T-helper 9 cell (primary cell): ENCODE data around the gene CEP72.

Experiments
- DNase-seq: peaks from one replicate; pipeline ENCODE4 v3.0.0-alpha.2; 2020

The CEP72 gene

GRCh38 chr5:661891-662750 is 50.0 kb downstream of the CEP72 start:
- DNase-seq, result no peak

GRCh38 chr5:662751-663435 is 50.8 kb downstream of the CEP72 start:
- no peak for DNase-seq

DNA sequence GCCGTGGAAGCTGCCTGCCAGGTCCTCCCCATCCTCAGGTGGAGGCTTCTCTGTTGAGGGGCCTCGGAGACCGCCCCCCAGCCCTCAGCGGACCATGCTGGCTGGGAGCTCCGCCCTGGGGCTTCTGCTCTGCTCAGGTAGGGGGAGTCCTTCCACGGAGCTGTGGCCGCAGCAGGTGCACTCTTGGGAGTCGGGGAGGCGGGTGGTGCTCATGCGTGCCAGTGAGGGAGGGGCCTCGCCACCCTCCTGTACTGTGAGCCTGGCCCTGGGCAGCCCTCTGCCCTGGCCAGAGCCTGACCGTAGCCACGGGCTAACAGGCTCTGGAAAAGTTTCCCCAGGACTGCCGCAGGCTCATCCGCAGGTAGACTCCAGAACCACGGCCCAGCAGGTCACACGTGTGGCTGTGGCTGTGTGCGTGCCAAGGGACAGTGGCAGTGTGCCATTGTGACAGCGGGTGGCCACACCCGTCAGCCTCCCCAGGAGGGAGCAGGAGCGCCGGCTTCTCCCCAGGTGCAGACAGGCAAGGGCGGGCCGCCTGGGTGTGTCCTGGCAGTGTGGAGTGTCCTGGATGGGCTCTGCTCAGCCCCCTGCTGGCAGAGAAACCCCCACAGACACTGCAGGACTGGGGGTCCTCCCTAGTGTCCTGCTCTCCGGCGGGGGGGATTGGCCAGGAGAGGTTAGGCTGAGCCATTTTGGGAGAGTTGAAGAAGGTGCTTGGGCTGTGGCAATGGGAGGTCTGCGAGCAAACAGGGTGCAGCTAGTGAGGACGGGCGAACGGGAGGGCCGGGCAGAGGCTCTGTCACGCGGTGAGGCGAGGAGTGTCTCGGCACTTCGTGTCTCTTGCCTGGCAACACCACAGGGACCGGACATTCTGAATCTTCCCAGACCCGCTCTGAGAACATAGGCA is 51.5 kb downstream of the CEP72 start:
- no peak for DNase-seq

DNA sequence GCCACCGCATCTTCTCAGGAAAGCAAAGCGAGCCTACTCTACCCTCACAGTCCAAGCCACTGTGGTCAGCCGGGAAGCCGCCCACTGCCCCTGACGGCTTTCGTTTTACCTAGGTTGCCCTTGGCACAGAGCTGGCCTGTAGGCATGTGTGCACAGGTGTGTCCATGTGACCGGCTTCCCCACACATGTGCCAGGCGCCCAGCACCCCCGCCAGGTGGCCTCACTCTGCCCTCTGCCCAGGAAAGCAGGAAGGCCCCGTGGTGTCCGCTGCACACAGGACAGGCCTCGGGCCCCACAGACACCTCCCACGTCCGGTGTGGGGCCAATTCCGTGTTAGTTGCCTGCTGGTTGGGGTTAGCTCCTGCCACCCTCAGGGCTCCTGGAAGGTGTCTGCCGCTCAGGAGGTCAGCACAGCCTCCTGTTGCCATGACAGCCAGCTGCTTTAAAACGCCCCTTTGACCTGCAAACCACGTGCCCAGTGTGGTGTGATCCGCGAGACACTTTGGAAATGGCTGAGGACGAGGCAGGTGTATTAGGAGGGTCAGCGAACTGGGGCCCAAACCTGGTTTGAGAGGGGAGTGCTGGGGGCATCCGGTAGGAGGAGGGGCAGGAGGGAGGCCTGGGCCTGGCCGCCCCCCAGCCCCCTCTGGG is 52.3 kb downstream of the CEP72 start:
- no peak for DNase-seq

DNA sequence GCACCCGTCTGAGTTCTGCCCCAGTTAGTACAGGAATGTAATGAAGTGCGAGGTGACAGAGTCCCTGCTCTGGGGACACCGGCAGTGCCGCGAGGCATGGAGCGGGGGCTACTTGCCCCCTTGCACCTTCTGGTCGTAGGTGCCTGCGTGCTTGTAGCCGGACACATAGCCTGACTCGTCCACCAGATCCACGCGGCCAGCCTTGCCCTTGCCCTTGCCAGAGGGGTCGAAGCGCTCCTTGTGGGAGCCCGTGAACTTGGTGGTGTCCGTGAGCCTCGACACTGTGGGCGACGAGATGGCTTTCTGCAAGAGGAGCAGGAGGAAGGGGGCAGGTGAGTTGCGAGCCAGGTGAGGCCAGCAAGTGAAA is 52.8 kb downstream of the CEP72 start:
- no peak for DNase-seq

DNA sequence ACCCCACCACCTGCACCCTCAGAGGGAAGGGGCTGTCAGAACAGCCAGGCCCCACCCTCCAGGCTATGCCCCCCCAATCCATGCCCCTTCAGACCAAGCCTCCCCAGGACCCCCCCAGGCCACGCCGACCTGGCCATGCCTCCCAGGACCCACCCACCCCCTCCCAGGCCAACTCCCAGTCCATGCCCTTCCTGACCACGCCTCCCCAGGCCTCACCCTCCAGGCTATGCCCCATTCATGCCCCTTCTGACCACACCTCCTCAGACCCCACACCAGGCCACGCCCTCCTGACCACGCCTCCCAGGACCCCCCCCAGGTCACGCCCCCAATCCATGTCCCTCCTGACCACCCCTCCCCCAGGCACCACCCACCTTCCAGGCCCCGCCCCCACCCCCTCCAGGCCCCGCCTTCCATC is 53.4 kb downstream of the CEP72 start:
- no peak for DNase-seq

DNA sequence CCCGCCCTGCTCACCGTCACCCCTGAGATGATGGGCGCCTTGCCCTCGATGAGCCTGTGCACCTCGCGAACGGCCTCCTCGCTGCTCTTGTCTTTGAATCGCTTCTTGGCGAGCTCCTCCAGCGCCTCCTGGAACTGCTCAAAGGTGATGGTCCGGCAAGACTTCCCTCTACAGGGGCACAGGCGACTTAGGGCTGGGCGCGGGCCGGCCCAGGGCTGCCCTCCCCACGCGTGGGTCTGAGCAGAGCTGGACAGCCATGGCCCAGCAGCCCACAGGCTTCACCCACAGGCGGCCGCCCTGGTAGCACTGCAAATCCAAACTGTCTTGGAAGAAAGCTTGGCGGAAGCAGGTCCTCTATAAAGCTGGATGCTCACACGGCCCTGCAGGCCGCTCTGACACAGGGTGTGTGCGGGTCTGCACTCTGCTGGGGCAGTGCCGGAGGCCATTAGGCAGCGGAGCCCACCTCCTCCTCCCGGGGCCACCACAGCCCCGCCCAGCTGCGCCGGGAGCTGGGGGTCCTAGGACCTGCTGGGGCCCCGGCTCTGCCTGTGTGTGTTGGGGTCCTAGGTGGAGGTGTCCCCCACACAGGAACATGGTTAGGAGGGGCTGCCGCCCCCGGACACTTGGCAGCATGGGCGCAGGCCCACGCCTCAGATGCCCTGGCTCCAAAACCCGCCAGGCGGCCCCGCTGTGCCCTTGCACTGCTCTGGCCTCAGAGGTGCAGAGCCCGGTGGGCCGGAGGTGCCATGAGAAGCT is 54.0 kb downstream of the CEP72 start:
- no peak for DNase-seq

- no peak for DNase-seq
These were observed 54.8 kb downstream of the CEP72 start for GRCh38 chr5:666816-667498.

DNA sequence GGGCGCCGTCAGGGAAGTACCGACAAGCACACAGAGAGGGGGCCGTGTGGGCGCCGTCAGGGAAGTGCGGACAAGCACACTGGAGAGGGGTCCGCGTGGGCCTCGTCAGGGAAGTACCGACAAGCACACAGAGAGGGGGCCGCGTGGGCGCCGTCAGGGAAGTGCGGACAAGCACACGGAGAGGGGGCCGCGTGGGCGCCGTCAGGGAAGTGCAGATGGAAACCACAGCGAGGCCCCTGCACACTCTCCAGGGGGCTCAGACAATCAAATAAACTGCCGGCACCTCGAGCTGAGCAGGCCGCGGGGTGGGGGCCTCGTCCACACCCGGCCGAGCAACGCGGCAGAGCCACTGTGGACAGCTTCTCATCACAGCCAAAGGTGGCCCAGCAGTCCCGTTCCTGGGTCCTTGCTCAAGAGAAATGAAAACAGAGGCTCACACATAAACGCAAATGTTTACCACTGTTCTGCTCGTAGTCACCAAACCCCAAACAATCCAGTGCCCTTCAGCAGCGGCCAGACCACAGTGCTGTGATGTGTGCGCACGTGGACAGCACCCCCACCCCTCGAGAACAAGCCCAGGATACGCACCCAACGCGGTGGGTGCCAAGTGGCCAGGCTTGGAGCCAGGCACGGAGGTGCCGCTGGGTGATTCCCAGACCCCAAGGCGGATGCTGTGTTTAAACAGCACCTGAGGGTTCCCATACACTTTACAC is 56.3 kb downstream of the CEP72 start:
- no peak for DNase-seq

DNA sequence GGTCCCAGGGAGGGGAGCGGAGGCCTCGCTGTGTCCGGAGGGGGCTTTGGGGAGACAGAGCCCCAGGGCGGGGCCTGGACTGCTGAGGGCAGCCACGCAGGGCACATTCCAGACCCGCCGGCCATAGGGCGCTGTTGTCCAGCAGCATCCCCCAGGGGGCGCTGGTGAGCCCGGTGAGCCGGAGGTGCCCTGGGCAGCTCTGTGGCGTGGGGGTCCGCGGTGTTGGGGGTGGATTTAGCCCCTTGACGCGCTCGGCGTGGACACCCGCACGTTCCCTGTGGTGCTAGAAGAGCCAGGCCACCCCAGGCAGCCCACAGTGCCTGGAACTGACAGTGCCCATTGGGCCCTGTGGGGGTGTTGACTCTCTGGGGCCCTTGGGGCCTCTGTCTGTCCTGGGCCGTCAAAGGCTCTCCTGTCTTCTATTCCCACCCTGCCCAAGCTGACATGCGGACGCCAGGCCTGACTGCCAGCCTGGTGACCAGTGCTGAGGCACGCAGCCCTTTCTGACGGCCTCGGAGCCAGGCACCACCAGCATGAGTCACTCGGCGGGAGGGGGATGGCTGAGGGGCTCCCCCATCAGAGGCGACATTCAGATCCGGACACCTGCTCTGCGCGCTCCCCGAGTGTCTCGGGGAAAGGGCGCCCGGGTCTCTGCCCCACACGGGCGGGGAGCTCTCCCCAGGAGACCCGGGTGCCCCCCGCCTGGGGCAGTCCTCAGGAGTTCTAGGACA is 57.1 kb downstream of the CEP72 start:
- DNase-seq, result peak; percentile 50

DNA sequence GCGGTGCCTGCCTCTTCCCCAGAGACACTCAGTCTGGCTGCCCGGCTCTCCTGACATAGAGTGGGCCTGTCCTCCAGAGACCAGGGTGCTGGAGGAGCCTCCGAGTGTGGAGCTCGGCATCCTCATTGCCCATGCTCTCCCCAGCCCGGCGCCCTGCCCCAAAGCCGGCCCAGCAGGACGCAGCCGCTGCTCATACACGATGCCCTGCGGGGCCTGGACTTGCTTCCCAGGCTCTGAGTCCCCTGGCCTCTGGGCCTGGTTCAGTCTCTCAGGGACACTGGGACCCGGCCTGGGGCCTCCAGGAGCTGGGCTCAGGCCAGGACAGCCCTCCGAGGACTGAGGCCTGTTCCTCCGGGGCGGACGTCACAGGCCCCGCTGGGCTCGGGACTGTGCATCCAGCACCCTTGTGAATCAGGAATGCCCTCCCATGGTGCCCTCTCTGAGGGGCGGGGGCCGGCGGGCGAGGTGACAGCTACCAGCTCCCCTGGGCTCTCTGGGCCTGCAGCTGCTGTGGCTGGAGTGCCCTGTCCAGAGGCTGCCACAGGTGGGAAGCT is 57.8 kb downstream of the CEP72 start:
- DNase-seq, result no peak

DNA sequence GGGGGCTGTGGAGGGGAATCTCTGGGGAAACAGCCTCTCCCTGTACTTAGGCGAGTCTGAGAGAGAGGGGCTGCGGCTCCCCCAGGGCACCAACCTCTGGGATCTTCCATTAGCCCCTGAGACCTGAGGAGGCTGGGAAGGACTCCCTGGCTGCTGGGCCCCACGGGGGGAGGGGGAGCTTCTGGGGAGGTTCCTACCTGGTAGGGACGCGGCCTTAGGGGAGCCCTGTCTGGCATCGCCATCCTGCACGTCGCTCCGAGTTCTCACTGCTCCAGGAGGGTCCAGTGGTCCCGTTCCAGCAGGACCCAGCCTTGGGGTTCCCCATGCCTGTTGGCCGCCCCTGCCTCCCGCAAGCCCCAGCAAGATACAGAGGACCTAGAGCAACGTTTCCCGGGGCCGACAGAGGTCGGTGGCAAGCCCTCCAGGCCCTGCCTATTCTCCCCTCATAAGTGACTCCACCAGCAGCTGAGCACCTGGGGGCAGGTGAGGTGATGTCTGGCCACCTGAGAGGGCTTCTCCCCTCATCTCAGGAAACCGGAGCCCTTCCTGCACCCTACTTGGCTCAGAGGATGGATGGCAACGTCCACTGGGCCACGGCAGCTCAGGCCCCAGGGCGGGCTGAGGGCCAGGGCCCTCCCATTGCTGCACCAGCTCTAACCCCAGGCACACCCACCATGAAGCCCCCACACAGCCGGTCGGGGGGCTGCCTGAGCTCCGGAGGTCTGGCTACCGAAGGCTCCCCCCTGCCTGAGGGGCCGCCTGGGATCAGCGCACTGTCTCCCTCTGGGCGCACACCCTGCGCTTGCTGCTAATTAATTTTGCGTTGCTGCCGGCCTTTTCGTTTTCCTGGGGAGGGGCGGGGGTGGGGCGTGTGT is 58.5 kb downstream of the CEP72 start:
- DNase-seq, result no peak

GRCh38 chr5:671459-672328 is 59.6 kb downstream of the CEP72 start:
- peak; percentile 67 for DNase-seq

- peak; percentile 91 for DNase-seq
These were observed 60.4 kb downstream of the CEP72 start for GRCh38 chr5:672329-673160.

- DNase-seq, result no peak
These were observed 61.2 kb downstream of the CEP72 start for GRCh38 chr5:673161-673830.
